Occipital lobe (tissue), 2 donors: ENCODE measurements around the gene TTC6. TPM values are rescaled to one million over a fixed set of nuclear protein-coding genes. Genes with fewer than 3 reads are reported as not detected.
"Not testable (repeated sequence)": the region's sequence is repeated elsewhere in the genome, so short reads cannot be mapped to it uniquely, and the experiment has no call there.

Experiments
- DNase-seq: peaks from one replicate; lab custom pipeline; 2025; lab: John Stamatoyannopoulos, UW
- total RNA-seq: library from RNA; depleted of rRNA; stranded (reverse); fragments of >200 nt; gene quantifications from one replicate; pipeline ENCODE4 v1.2.3, GENCODE V29; 2014

TTC6 gene, protein sequence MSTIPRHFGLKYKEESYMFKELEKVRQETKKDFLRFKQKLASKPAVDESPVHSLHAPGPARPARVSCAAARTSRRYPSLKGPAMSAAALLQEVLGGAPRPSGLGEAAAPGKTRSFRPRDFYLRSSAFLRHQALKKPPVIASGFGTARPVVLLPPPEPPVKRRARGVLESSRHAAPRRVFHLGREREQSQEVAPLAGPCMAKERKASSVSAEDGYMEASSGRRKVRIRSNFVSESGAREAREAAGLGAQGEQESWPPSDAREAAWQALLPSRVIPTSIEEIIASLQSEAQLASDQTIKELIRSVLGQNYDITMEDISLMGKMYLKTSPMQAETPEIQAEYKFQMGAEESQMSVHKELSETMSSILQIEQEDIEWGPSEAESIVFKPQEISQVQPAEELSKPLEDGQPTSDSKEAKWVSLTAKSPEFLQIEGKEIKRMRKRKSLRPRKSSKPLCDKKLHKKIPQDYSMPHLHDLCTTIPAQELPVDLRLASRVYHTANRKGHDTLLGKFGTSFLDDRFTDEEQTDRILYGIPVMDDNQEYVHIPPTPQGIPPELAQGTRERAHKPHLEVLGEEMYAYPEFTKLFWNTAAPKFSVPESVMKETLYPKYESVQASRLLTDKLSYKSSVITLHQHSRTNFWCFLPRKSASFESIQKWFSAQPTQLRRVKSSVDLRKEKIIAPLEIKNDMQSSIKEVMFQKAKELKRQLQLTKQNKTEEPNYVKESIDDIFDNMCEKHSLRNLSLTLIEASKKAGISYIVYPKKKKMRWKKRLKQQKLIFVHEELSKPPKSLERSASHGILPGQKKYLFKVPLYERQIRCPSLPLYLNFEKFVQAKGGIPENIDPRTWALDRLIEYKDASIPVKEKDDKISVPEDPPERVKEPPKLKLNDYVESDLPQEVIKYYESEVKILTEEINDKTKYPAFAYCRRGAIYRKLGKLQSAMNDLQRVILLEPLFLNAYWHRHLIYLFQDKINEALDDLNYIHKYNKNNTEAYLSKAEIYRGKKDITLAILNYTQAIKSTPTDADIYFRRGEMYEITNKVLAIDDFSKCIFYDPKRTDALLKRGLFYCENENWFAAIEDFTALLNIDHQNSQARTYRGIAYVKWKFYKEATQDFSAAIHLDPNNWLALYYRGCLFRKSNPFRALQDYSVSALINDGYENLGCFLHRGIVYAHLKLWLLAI (N-terminal part only)
- 0.62 TPM for total RNA-seq

DNA sequence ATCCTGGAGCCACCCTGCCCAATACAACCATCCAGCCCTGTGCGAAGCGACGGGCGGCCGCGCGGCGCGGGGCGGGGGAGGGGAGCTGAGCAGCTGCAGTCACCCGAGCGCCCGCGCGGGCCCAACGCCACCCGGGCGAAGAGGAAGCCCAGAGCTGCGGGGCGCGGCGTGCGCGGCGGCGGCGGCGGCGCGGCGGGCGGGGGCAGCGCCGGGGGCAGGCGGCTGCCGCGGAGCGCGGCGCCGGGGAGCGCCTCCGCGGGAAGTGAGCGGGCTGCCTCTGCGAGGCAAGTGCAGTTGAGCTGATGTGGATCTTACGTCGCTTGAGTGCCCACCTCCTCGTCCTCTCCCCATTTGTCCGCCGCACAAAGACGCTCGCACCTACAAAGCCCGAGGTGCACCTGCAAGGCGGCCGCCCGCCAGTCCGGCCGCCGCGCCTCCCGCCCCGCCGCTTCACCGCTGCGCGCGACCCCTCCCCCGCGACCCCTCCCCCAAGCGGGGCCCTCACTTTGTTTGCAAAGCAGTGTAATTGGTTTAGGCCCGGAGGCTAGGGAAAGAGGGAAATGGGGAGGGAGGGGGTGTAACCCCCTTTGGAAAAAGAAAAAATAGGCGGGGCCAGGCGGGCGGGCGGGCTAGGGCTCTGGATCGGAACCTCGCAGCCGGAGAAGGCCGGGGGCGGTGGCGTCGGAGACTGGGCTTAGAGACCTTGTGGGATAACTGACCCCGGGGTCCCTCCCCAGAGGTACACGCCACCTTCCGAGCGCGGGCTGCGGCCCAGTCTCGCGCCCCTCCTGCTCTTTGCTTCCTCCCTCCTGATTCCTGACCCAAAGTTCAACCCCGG, at the start of gene TTC6, which contains the start of gene FOXA1:
TTC6 (plus strand) TSS at position 659 of the 838 bp plus-strand sequence. CDS start 26,436 bp downstream, outside the sequence.
FOXA1 (minus strand) TSS at position 279 of the 838 bp plus-strand sequence; CDS start at position 2, 277 bp downstream.
- DNase-seq = no peak

DNA sequence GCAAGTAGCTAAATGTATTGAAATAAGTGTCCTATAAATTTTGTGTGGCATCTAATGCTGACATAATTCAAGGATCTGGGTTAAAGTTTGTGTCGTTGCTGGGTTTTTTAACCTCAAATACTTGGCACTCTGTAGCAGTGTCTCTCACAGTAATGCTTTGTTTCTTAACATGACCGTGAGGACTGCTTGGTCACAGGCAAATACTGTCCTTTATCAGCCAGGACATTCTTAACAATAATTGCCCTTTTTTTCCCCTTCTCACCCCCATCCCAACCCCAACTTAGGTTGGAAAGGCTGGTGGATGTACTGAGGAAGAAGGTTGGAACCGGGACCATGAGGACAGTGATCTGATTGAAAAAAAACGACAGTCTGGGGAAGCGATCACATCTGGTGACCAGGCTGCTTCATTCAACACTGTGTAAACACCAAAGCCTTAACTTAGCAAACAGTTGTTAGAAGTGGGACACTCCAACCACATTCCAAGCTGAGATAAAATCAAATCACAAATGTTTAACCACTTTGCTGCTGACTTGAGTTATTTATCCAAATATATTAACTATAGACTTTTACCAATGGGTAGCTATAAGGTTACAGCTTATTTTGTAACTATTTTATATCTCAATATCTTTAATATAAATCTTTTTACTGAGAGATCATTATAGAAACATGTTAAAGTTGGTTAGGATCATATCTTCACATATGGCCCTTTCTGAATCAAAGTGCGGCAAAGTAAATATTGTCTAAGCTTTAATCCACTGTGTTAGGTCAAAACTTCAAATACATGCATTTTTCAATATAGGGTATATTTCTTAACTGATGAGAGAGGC, 48.6 kb upstream of the TTC6 start:
- no peak for DNase-seq

DNA sequence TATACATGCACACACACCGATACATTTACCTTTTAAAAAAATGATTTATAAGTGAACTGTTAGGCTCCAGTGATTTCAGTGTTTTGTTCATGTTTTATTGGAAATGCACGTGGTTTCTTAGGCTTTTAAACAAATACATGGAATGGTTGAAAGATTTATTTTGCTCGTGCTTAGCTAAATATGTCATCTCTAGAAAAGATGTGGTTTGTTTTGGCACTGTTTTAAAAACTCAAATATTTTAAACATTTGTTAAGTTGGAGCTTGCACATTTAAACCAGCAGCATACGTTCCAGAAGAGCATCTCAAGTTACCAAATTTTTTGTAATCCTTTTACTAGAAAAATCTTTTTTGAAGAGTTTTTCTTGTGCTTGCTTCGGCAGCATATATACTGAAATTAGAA, 44.9 kb upstream of the TTC6 start:
- no peak for DNase-seq

DNA sequence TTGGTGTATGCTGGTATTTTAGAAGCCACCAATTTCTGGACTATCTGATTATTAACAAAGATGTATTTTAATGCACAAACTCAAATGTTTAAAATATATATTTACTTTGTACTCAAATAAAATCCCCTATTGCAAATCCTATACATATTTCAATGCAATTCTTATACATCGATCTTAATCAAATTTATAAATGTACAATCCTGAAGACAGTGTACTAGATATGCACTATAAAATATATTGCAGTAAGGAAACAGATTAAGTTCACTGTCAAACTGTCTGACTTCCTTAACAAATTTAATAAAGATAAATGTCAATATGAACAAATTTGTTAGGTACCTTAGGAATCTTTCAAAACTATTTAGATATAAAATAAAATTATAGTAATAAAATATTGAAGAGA, 44.3 kb upstream of the TTC6 start:
- DNase-seq = no peak

DNA sequence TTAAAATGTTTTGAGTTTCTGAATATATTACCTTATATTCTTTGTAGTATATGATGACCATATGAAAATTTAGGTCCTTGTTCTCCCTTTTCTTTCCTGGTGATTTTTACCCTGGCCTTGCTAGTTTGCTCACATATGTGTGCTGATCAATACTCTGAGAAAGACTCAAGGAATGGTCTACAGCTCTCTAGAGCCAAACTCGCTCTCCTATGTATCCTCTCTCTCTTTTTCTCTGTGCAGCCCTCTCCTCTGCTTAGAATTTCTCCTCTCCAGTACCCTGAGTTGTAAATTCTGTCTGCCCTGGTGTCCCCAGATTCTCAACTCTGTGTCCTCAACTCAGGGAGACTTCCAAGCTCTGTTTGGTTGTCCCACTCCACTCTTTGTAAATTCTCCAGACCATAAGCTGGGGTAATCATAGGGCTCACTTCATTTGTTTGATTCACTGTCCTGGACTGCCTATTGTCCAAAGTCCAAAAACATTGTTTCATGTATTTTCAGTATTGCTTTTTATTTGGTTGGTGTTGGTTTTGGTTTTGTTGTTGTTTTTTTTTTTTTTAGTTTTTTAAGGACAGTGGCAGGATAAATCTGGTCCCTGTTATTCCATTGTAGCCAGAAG, 41.4 kb upstream of the TTC6 start:
- DNase-seq = no peak

DNA sequence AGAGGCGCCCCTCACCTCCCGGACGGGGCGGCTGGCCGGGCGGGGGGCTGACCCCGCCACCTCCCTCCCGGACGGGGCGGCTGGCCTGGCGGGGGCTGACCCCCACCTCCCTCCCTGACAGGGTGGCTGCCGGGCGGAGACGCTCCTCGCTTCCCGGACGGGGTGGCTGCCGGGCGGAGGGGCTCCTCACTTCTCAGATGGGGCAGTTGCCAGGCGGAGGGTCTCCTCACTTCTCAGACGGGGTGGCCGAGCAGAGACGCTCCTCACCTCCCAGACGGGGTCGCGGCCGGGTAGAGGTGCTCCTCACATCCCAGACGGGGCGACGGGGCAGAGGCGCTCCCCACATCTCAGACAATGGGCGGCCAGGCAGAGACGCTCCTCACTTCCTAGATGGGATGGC, 39.8 kb upstream of the TTC6 start:
- DNase-seq = not testable (repeated sequence)

DNA sequence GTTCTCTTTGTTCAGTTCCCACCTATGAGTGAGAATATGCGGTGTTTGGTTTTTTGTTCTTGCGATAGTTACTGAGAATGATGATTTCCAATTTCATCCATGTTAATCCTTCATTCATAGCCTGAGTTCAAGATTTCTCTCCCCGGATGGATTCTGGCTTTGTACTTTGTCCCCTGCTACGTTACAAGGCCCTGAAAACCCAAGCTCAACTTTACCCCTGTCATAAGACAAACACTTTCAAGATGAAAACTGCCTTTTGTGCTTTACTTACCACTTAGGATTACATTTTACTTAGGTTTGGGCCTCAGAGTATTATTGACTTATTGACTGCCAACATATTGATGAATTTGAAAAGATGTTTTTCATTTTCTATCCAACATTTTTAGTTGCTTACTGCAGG, 36.7 kb upstream of the TTC6 start:
- no peak for DNase-seq

DNA sequence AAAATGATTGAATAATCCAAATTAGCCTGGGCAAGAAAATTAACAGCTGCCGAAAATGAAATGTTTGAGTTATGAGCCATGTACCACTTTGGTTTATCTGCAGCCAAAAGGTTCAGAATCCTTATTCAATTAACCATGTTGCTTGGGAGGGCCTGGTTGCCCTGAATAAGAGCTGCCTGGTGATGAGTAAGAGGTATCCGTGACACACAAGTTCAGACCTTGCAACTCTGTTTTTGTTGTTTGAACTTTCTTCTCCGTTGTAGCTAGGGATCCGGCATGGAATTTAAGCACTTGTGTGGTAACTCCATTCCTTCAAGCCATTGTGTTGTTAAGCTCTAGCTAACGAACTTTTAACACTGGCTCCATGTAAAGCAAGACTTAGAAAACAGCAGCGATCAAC, 36.0 kb upstream of the TTC6 start:
- DNase-seq = no peak

DNA sequence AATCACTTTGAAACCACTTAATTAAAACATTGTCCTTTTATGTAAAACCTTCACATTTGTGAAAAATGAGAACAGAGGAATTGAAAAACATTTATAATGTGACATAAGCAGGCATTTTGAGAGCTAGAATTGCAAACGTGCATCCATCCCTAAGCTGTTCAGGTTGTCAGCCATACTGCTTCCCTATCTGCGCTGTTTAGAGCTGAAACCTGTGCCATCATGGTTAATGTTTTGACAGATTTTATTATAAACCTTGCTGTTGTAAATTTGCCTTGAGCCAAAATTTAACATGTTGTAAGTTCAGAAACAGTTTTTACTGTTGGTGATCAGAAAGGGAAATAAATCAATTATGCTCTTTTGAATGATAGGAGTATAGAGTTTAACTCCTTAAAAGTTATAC, 32.2 kb upstream of the TTC6 start:
- no peak for DNase-seq

DNA sequence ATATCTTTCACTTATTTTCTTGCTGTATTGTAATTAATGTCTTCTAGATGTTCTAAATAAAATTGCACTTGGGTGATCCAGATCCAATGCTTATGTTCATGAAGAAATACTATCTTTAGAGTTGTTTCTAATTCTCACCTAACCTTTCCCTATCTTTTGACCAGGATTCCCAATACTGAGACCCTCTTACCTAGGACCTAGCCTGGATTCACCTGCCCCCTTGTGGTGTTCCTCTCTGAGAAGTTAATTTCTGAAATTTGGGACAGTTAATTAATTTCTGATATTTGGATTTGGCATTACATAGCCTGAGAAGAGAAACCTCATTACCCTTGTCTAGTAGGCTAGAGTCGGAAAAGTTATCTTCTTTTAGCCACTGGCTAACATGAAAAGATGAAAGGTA, 29.9 kb upstream of the TTC6 start:
- no peak for DNase-seq

DNA sequence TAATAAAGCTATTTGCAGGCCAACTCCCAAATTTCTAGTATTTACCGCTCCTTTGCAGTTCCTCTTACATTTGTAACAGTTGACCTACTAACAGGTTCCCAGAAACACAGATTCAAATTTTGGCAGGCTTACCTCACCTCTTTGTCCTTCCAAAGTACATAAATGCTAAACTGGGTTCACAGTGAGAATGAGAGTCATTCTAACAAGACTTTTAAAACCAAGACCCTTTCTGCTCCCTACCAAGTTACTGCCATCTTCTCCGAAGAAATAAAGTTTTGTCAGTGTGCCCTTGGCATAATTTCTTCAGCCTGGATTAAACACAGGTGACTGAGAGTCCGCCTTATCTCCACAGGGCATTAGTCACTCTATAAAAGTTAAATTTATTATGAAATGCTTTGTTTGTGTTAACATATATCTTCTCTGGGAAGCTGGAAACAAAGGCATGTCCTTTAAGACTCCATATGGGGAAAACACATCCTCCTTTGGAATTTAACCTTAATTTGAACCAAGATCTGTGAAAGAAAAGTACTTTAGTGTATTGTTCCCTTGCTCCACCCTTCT, 28.5 kb upstream of the TTC6 start:
- no peak for DNase-seq

DNA sequence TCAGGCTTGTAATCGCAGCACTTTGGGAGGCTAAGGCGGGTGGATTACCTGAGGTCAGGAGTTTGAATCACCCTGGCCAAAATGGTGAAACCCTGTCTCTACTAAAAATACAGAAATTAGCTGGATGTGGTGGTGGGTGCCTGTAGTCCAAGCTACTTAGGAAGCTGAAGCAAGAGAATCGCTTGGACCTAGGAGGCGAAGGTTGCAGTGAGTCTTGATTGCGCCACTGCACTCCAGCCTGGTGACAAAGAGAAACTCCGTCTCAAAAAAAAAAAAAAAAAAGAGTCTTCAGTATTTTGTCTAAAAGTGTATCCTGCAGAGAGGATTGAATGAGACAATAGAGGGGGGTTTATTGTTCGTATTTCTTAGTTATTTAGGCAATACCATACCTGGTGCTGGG, 25.7 kb upstream of the TTC6 start:
- DNase-seq = no peak

DNA sequence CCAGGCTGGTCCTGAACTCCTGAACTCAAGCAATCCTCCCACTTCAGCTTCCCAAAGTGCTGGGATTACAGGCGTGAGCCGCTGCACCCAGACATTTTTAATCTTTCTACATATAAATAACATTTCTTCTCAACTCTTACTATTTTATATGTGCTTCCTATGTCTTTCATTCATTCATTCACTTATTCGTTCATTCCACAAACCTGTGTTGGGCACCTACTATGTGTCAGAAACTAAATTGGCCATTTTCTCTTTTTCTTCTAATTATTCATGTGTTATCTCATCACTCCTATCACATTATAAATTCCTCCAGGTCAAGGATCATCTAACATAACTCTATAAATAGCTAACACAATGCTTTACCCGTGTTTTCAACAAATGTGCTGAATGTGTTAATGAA, 24.0 kb upstream of the TTC6 start:
- DNase-seq = no peak

DNA sequence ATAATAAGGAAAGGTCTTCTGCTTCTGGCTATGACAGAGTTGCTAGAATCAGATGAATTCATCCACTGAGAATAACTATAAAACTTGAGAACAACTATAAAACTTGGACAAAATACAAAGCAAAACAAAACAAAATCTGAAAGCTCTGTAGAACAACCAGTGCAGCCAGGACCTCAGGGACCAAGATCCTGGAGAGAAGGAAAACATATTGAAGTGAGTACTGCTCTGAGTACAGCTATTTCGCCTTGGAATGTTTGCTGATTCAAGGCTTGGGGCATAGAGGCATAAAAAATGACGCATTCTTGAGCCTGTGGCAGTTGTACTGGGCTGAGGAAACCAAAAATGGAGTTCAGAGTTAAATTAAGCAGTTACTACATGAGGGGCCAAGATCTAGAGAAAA, 22.1 kb upstream of the TTC6 start:
- no peak for DNase-seq

DNA sequence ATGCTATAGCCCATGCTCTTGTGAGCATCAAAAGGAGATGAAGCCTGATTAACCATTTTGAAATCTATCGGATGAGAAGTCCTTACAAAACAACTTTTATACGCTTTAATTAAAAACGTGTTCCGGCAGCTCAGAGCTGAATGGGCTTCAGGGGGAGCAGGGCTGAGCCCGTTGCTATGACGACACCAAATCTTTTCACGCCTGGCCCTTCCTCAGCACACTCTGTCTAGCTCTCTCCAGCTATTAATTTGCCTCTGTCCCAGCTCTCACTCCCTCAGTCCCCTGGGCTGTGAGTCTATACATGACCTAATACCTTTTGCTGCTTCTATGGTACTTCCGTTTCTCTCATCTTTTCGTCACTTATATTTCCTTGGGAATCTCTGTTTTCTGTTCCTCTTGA, 16.2 kb upstream of the TTC6 start:
- no peak for DNase-seq

DNA sequence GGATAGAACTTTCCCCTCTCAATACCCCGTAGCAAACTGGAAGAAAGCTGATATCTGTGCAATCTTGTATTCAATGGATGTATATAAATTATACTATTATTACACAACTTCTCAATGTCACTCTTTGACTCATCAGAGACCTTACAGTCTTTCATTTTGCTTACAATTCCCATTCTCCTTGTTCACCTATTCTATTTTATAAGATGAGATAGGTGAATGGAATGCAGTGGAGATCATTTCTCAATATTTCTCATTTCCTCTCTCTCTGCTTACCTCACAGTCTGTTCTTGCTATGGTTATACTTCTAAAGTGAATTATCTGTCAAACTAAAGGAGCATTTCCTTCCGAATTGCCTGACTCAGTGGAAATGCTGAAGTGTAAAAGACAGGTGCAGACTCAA, 15.3 kb upstream of the TTC6 start:
- DNase-seq = no peak

DNA sequence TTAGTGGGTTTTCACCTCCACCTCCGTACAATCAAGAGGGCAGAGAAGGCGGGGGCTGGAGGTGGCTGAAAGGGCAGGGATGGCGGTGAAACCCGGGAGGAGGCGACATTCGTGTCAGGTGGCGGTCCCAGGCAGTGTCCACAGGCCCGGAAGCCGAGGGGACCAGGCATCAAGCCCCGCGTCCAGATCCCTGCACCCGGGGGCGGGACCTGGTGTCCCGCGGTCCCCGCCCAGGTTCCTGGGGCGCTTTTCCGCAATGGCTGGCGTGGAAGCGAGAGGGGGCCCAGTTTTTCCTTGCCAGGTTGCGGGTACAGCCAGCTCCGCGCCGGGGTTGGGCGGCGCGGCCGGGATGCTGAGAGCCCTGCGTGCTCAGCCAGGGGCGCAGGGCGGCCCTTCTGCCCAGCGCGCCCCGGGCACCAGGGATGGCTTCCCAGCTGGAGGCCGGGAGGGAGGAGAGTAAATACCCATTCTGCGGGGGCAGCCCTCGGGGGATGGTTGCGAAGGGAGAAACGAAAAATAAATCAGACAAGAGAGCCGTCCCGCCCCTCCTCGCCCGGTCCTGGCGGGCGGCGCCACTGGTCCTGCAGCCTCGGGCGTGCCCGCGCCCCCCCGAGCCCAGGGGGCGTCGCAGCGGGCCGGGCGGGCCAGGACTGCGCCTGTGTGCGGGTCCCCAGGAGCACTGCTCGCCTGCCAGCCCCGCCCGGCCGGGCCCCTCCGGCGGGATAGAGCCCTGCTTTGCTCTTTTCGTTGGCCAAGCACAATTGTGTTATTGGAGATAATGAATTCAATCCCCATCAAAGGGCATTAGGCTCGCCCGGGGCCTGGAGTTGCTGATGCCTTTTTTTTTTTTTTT, 11.8 kb upstream of the TTC6 start:
- no peak for DNase-seq
